Kidney (tissue), 14 donors: Measurements from ENCODE around the gene PRR5L. TPM values are rescaled to one million over a fixed set of nuclear protein-coding genes. Genes with fewer than 3 reads are reported as not detected.
A peak's percentile ranks its signal among the peaks of the same experiment; 100 is the strongest.

Experiments
- DNase-seq, 5 donors: peaks; one replicate each; pipeline ENCODE4 v3.0.0-alpha.2; 2013 to 2020
- FAIRE-seq: peaks from 2 replicates; lab custom pipeline; 2012; peaks lifted over from hg19 to GRCh38; lab: Jason Lieb, UNC
- H3K27ac ChIP-seq, 2 donors: one replicate each; pipeline ENCODE4 v1.7.0; 2013; ENCODE audit warnings: low read depth in 2 of 2, low read length in 2 of 2, inconsistent platforms in 1 of 2
- H3K27me3 ChIP-seq: one replicate; pipeline ENCODE4 v1.7.1; 2013; ENCODE audit warnings: low read length, inconsistent platforms; ENCODE audit not compliant: control insufficient read depth, insufficient read depth
- H3K36me3 ChIP-seq, 3 donors: one replicate each; pipeline versions ENCODE4 v1.7.0 to v1.7.1; 2013; ENCODE audit warnings: low read length in 3 of 3, control low read depth in 1 of 3, inconsistent platforms in 1 of 3; ENCODE audit not compliant: insufficient read depth in 3 of 3, control insufficient read depth in 2 of 3
- H3K4me1 ChIP-seq, 3 donors: one replicate each; pipeline versions ENCODE4 v1.7.0 to v1.7.1; 2013; ENCODE audit warnings: low read length in 3 of 3, inconsistent platforms in 1 of 3, low read depth in 1 of 3; ENCODE audit not compliant: control insufficient read depth in 2 of 3, insufficient read depth in 2 of 3
- H3K4me3 ChIP-seq, 3 donors: one replicate each; pipeline versions ENCODE4 v1.7.0 to v1.8.1; 2013; ENCODE audit warnings: low read length in 3 of 3, control low read depth in 1 of 3, inconsistent platforms in 1 of 3
- H3K9ac ChIP-seq, 3 donors: one replicate each; pipeline versions ENCODE4 v1.7.0 to v1.7.1; 2013; ENCODE audit warnings: low read length in 3 of 3, control low read depth in 1 of 3, inconsistent platforms in 1 of 3
- H3K9me3 ChIP-seq, 3 donors: one replicate each; pipeline versions ENCODE4 v1.7.0 to v1.7.1; 2013; ENCODE audit warnings: low read length in 3 of 3, control low read depth in 1 of 3, inconsistent platforms in 1 of 3; ENCODE audit not compliant: control insufficient read depth in 2 of 3, insufficient read depth in 1 of 3
- intact Hi-C: fragments of 100-400 bp; cut with DNase I; formaldehyde crosslinking; loops from one replicate; pipeline ENCODE4 v1.11.1; 2022
- polyA plus RNA-seq: library from polyadenylated mRNA; stranded (reverse); fragments of 350-450 nt; fragmentation: Illumina TruSeq; extraction: RNeasy Lipid Tissue Mini Kit (QIAGEN cat#74804); gene quantifications from one replicate; pipeline ENCODE4 v1.2.3, GENCODE V29; 2014; ENCODE audit warnings: low read depth, low replicate concordance; ENCODE audit not compliant: insufficient read depth
- total RNA-seq: library from RNA; stranded (reverse); fragmentation: NEBNext Ultra II Directional; extraction: Animal tissue kit (Norgen Biotek cat#: 25700); gene quantifications from one replicate; pipeline ENCODE4 v1.2.1, GENCODE V29; 2021
- TF ChIP-seq, protein P1 (sequence below): IDR thresholded peaks from 3 replicates; pipeline ENCODE4 v1.5.1; 2012; ENCODE audit warnings: mild to moderate bottlenecking, moderate library complexity, borderline replicate concordance; ENCODE audit not compliant: insufficient read depth; ENCODE audit errors: extremely low read depth
- donor health status: control.
- donor health status: control.
- donor health status: control.
- donor health status: control.
- donor health status: control.
- donor health status: DM: yes; HTN: yes; CAD: no.
- donor health status: Normal renal cell carcinoma (clear cell type).

The PRR5L gene
- total and polyA plus RNA-seq, 2 donors from 2014 or later = 6.3 to 17.5 TPM

DNA sequence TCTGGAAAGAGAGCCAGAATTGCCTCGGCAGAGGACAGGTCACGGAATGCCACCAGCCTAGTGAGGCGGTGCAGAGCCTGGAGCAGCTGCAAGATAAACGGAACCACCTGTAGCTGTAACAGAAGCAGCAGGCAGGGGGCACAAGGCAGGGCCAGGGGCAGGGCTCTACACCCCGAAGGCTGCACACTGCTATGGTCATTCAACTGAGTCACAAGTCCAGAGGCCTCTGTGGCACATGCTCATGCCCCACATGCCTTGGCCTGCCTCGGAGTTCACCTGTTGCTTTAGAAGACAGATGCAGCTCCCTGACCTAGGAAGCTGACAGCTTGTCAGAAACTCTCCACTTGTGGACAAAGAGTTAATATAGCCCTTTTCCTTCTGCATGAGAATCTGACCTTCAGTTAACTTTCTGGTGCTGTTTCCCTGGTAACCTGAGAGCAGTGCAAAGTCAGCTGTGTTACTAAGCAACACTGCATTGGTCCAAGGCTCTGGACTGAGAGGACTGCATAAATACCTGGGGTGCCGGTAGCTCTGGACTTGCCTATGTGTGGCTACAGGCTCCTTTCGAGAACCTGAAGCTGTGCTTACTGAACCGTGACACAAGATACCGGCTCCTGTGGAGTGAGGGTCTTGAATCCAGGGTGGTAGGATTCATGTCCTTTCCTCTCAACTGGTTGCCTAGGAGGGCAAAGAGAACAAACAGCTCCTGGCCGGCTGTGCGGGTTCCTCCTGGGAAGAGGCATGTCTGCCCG, 17.4 kb upstream of the PRR5L start:
- DNase-seq (peak in 4 of 5 donors; percentile 68 to 85 (median 74)), FAIRE-seq (no peak)
- no peaks in the 10 kb centered on the region for H3K9me3 ChIP-seq
- peaks cover 2 to 6% (median 3%) of the 10 kb centered on the region in 3 donors for H3K4me1 ChIP-seq
- intact Hi-C loops = no loop called here
- TF ChIP-seq, protein P1, sequence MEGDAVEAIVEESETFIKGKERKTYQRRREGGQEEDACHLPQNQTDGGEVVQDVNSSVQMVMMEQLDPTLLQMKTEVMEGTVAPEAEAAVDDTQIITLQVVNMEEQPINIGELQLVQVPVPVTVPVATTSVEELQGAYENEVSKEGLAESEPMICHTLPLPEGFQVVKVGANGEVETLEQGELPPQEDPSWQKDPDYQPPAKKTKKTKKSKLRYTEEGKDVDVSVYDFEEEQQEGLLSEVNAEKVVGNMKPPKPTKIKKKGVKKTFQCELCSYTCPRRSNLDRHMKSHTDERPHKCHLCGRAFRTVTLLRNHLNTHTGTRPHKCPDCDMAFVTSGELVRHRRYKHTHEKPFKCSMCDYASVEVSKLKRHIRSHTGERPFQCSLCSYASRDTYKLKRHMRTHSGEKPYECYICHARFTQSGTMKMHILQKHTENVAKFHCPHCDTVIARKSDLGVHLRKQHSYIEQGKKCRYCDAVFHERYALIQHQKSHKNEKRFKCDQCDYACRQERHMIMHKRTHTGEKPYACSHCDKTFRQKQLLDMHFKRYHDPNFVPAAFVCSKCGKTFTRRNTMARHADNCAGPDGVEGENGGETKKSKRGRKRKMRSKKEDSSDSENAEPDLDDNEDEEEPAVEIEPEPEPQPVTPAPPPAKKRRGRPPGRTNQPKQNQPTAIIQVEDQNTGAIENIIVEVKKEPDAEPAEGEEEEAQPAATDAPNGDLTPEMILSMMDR = no peak
- peaks cover 0 to 27% (median 20%) of the 10 kb centered on the region in 3 donors for H3K36me3 ChIP-seq
- no peaks in the 10 kb centered on the region for H3K27me3 ChIP-seq
- no peak overlapping the region for H3K9ac ChIP-seq
- no peak overlapping the region for H3K4me3 ChIP-seq
- H3K27ac ChIP-seq = no peak overlapping the region

DNA sequence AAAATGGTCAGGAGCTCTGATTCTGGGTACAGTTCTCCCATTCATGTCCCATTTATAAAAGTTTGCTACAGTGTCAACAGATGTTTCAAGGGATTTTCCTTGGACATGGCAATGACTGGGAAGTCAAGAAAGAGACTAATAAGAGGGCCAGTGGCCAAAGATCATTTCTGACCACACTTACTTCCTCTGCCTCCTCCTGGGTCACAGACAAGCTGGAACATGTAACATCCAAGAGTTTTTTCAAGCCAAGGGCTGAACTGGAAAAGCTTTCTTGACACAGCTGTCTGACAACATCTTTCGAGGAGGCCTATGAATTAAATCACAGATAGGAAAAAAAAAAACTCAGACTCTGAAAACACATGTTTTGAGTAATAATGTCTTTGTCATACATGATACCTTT, 15.6 kb upstream of the PRR5L start:
- intact Hi-C loops = no loop called here
- DNase-seq = no peak

DNA sequence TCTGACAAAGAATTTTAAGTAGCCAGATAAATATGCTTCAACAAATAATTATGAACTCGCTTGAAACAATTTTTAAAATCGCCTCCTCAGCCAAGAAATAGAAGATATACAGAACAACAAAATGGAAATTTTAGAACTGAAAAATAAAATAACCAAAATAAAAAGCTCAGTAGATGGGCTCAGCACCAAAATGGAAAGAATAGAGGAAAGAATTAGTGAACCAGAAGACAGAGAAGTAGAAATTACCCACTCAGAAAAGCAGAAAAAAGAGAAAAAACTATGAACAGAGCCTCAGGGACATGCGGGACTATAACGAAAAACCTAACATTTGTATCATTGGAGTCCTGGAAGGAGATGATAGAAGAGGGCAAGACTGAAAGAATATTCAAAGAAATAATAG, 14.2 kb upstream of the PRR5L start:
- H3K9ac ChIP-seq = no peak overlapping the region
- intact Hi-C loops = no loop called here
- peaks cover 0 to 5% (median 3%) of the 10 kb centered on the region in 3 donors for H3K36me3 ChIP-seq
- no peak overlapping the region for H3K27ac ChIP-seq
- H3K9me3 ChIP-seq = no peaks in the 10 kb centered on the region
- no peaks in the 10 kb centered on the region for H3K27me3 ChIP-seq
- peaks cover 2 to 6% (median 3%) of the 10 kb centered on the region in 3 donors for H3K4me1 ChIP-seq
- DNase-seq (no peak), FAIRE-seq (no peak)
- no peak overlapping the region for H3K4me3 ChIP-seq
- TF ChIP-seq, protein P1 = no peak

More for the DNA sequence above, 15.6 kb upstream of the PRR5L start:
- Histone ChIP-seq H3K9ac (no peak overlapping the region), H3K4me1 (peaks cover 2 to 6% (median 3%) of the 10 kb centered on the region in 3 donors), H3K27me3 (no peaks in the 10 kb centered on the region), H3K4me3 (no peak overlapping the region), H3K27ac (no peak overlapping the region), H3K36me3 (peaks cover 0 to 15% (median 9%) of the 10 kb centered on the region in 3 donors), H3K9me3 (no peaks in the 10 kb centered on the region)
- TF ChIP-seq, protein P1 = no peak
- no peak for FAIRE-seq
